IMR-90 (cell line): ENCODE measurements around the gene COPA. TPM values are rescaled to one million over a fixed set of nuclear protein-coding genes. Genes with fewer than 3 reads are reported as not detected.

Experiments used
- ATAC-seq: fragments of 200-7000 bp; cut with Tn5 transposase; 2 replicates; pipeline ENCODE4 v1.9.1; 2020; ENCODE audit warnings: low read depth, mild to moderate bottlenecking, moderate library complexity
- BruUV-seq: library from RNA; stranded (reverse); fragments of 400-500 nt; replicated peaks from 2 replicates; lab custom pipeline; 2021; lab: Mats Ljungman, UMichigan
- CTCF ChIA-PET: fragments of 300-600 bp; formaldehyde crosslinking; extraction: SDS; loops from one replicate; lab custom pipeline; 2021; ENCODE audit warnings: antibody characterized with exemption; lab: Yijun Ruan, JAX
- POLR2A ChIA-PET: fragments of 300-600 bp; sonication (Branson Sonifier 250); formaldehyde crosslinking; loops from one replicate; lab custom pipeline; 2022; ENCODE audit warnings: antibody characterized with exemption; ENCODE audit not compliant: unreplicated experiment; lab: Charles Lee
- DNase-seq: peaks from one replicate; pipeline ENCODE4 v3.0.0; 2013
- H2AFZ ChIP-seq: replicated peaks from 2 replicates; pipeline ENCODE3; 2013; ENCODE audit warnings: low read length, mild to moderate bottlenecking; ENCODE audit not compliant: poor library complexity
- H2AK5ac ChIP-seq: 2 replicates; pipeline ENCODE4 v1.6.1; 2013; ENCODE audit warnings: low read depth, low read length, inconsistent platforms
- H2AK9ac ChIP-seq: replicated peaks from 2 replicates; pipeline ENCODE3; 2013; ENCODE audit warnings: mild to moderate bottlenecking, low read depth, low read length, moderate library complexity; ENCODE audit not compliant: poor library complexity
- H2BK120ac ChIP-seq: 2 replicates; pipeline ENCODE4 v1.6.1; 2013; ENCODE audit warnings: low read depth, low read length, inconsistent platforms
- H2BK15ac ChIP-seq: 3 replicates; pipeline ENCODE4 v1.6.1; 2013; ENCODE audit warnings: low read depth, low read length, inconsistent platforms
- H2BK20ac ChIP-seq: 2 replicates; pipeline ENCODE4 v1.6.1; 2013; ENCODE audit warnings: low read depth, mild to moderate bottlenecking, inconsistent platforms, low read length, moderate library complexity
- H2BK5ac ChIP-seq: 2 replicates; pipeline ENCODE4 v1.6.1; 2013; ENCODE audit warnings: mild to moderate bottlenecking, low read depth, low read length, inconsistent platforms; ENCODE audit not compliant: poor library complexity, severe bottlenecking
- H3K14ac ChIP-seq: replicated peaks from 2 replicates; pipeline ENCODE4 v1.6.1; 2013; ENCODE audit warnings: low read depth, low read length, inconsistent platforms
- H3K18ac ChIP-seq: 2 replicates; pipeline ENCODE4 v1.6.1; 2013; ENCODE audit warnings: low read depth, low read length, control low read depth
- H3K23ac ChIP-seq: 2 replicates; pipeline ENCODE4 v1.6.1; 2013; ENCODE audit warnings: low read depth, low read length, inconsistent platforms
- H3K27ac ChIP-seq: 2 replicates; pipeline ENCODE4 v1.5.1; 2013; ENCODE audit warnings: mild to moderate bottlenecking, control low read depth, low read length; ENCODE audit not compliant: insufficient read depth
- H3K27me3 ChIP-seq: 2 replicates; pipeline ENCODE4 v1.6.1; 2013; ENCODE audit warnings: low read length; ENCODE audit not compliant: control insufficient read depth, insufficient read depth
- H3K36me3 ChIP-seq: 2 replicates; pipeline ENCODE4 v1.6.1; 2013; ENCODE audit warnings: low read length, mixed read lengths; ENCODE audit not compliant: control insufficient read depth, insufficient read depth
- H3K4ac ChIP-seq: 2 replicates; pipeline ENCODE4 v1.6.1; 2013; ENCODE audit warnings: low read depth, low read length, inconsistent platforms
- H3K4me1 ChIP-seq: 2 replicates; pipeline ENCODE4 v1.6.1; 2013; ENCODE audit warnings: low read length, mixed read lengths; ENCODE audit not compliant: control insufficient read depth, insufficient read depth
- H3K4me2 ChIP-seq: 2 replicates; pipeline ENCODE4 v1.6.1; 2013; ENCODE audit warnings: low read depth, mild to moderate bottlenecking, control low read depth, low read length, moderate library complexity
- H3K4me3 ChIP-seq: 2 replicates; pipeline ENCODE4 v1.5.1; 2013; ENCODE audit warnings: low read depth, mild to moderate bottlenecking, control low read depth, low read length, moderate library complexity; ENCODE audit not compliant: insufficient read depth
- H3K56ac ChIP-seq: 2 replicates; pipeline ENCODE4 v1.6.1; 2013; ENCODE audit warnings: low read length, inconsistent platforms; ENCODE audit not compliant: insufficient read depth; ENCODE audit errors: extremely low read depth
- H3K79me1 ChIP-seq, 2 experiments: 2 replicates each; pipeline ENCODE4 v1.6.1; 2013; ENCODE audit warnings: low read length in 2 of 2, inconsistent platforms in 1 of 2, low read depth in 1 of 2
- H3K9ac ChIP-seq: 2 replicates; pipeline ENCODE4 v1.6.1; 2013; ENCODE audit warnings: low read depth, low read length, control low read depth
- H3K9me1 ChIP-seq: 2 replicates; pipeline ENCODE4 v1.6.1; 2013; ENCODE audit warnings: low read length, inconsistent platforms; ENCODE audit not compliant: insufficient read depth
- H3K9me3 ChIP-seq: 2 replicates; pipeline ENCODE4 v1.6.1; 2013; ENCODE audit warnings: low read length; ENCODE audit not compliant: control insufficient read depth, insufficient read depth
- H4K20me1 ChIP-seq: 2 replicates; pipeline ENCODE4 v1.6.1; 2013; ENCODE audit warnings: low read length, inconsistent platforms; ENCODE audit not compliant: insufficient read depth
- H4K5ac ChIP-seq: 2 replicates; pipeline ENCODE4 v1.6.1; 2013; ENCODE audit warnings: mild to moderate bottlenecking, low read depth, low read length, control low read depth
- H4K8ac ChIP-seq, 2 experiments: 2 replicates each; pipeline ENCODE4 v1.6.1; 2013; ENCODE audit warnings: low read depth in 2 of 2, low read length in 2 of 2, control low read depth in 1 of 2, inconsistent platforms in 1 of 2
- H4K91ac ChIP-seq: 2 replicates; pipeline ENCODE4 v1.6.1; 2013; ENCODE audit warnings: low read depth, low read length, inconsistent platforms; ENCODE audit not compliant: insufficient read depth
- CHD1 ChIP-seq: IDR thresholded peaks from 2 replicates; pipeline ENCODE4 v1.6.1; 2012; ENCODE audit warnings: low read depth, low read length, improper control_type of control experiment
- CTCF ChIP-seq: conservative IDR thresholded peaks from 2 replicates; pipeline ENCODE4 v1.5.1; 2012; ENCODE audit warnings: mild to moderate bottlenecking, low read depth, low read length, improper control_type of control experiment
- MAZ ChIP-seq: IDR thresholded peaks from 2 replicates; pipeline ENCODE4 v1.6.1; 2012; ENCODE audit warnings: low read depth, mild to moderate bottlenecking, low read length, improper control_type of control experiment, moderate library complexity, borderline replicate concordance
- MXI1 ChIP-seq: IDR thresholded peaks from 2 replicates; pipeline ENCODE4 v1.6.1; 2012; ENCODE audit warnings: low read depth, mild to moderate bottlenecking, low read length, moderate library complexity, borderline replicate concordance
- NFE2L2 ChIP-seq: fragments of 150-350 bp; IDR thresholded peaks from 2 replicates; pipeline ENCODE4 v1.6.1; 2016; ENCODE audit warnings: low read depth, mild to moderate bottlenecking, low read length
- RAD21 ChIP-seq: IDR thresholded peaks from 2 replicates; pipeline ENCODE4 v1.6.1; 2012; ENCODE audit warnings: low read length, improper control_type of control experiment
- RCOR1 ChIP-seq: IDR thresholded peaks from 2 replicates; pipeline ENCODE4 v1.6.1; 2012; ENCODE audit warnings: mild to moderate bottlenecking, low read length, improper control_type of control experiment; ENCODE audit not compliant: insufficient replicate concordance
- RFX5 ChIP-seq: IDR thresholded peaks from 2 replicates; pipeline ENCODE4 v1.8.0; 2012; ENCODE audit warnings: low read depth, mild to moderate bottlenecking, low read length, moderate library complexity
- SMC3 ChIP-seq: fragments of 150-350 bp; IDR thresholded peaks from 2 replicates; pipeline ENCODE4 v1.6.1; 2016; ENCODE audit warnings: low read depth, mild to moderate bottlenecking, antibody characterized with exemption, low read length, moderate library complexity
- WGBS, 2 experiments: methylation state at CpG; one replicate each; pipeline versions ENCODE4 v1.1.5 to v1.1.7; 2013; ENCODE audit warnings: missing lambda C conversion rate in 2 of 2; ENCODE audit not compliant: insufficient read length in 1 of 2; ENCODE audit errors: extremely low coverage in 2 of 2; 5-methylcytosine and 5-hydroxymethylcytosine counted together
- dilution Hi-C: fragments of 300-500 bp; cut with HindIII; formaldehyde crosslinking; loops from one replicate; pipeline ENCODE4 v1.14.3; 2018; ENCODE audit warnings: low sequenced_read_pairs; ENCODE audit not compliant: unreplicated experiment
- in situ Hi-C: fragments of 300-500 bp; cut with MboI; formaldehyde crosslinking; loops from 3 replicates; pipeline ENCODE4 v1.14.3; 2019; ENCODE audit warnings: low sequenced_read_pairs, inconsistent platforms, mixed read lengths
- intact Hi-C: fragments of 100-400 bp; cut with micrococcal nuclease; formaldehyde crosslinking; loops from 2 replicates; pipeline ENCODE4 v1.10.0; 2022
- polyA plus RNA-seq, 3 experiments: library from polyadenylated mRNA; depleted of rRNA; stranded (reverse); fragments of >200 nt; gene quantifications; 2 replicates each; pipeline ENCODE4 v1.2.3, GENCODE V29; 2012; ENCODE audit warnings: low replicate concordance in 1 of 3
- total RNA-seq: library from RNA; depleted of rRNA; stranded (reverse); fragments of >200 nt; gene quantifications from 2 replicates; pipeline ENCODE4 v1.2.3, GENCODE V29; 2012
- TF ChIP-seq, protein P1 (sequence below): fragments of 150-350 bp; IDR thresholded peaks from 2 replicates; pipeline ENCODE4 v1.6.1; 2016; ENCODE audit warnings: low read depth, mild to moderate bottlenecking, low read length, moderate library complexity, borderline replicate concordance
- TF ChIP-seq, protein P2 (sequence below): fragments of 150-350 bp; IDR thresholded peaks from 2 replicates; pipeline ENCODE4 v1.6.1; 2017; ENCODE audit warnings: mild to moderate bottlenecking, antibody characterized with exemption, low read length, low read depth

COPA gene
- total and polyA plus RNA-seq, 2 of the 4 experiments (the other 2 are of a cell fraction) = 204 to 436 TPM

DNA sequence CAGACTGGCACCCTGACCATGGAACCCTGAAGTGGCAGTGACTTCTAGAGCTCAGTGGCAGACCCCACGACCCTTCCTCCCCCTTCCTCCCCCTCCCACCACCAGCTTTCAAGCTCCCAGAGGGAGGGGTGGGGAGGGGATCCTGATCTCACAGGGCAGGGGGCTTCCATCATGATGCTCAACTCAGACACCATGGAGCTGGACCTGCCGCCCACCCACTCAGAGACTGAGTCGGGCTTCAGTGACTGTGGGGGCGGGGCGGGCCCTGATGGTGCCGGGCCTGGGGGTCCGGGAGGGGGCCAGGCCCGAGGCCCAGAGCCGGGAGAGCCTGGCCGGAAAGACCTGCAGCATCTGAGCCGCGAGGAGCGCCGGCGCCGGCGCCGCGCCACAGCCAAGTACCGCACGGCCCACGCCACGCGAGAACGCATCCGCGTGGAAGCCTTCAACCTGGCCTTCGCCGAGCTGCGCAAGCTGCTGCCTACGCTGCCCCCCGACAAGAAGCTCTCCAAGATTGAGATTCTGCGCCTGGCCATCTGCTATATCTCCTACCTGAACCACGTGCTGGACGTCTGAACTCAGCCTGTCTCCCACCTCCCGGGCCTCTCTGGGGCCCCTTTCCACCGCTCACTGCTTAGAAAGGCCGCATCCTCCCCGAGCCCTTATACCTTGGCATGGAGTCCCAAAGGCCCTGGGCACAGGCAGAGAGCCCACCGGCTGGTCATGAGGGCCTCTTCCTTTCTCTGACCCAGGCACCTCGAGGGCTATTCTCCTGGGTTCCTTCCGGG is 27.7 kb upstream of the COPA start:
- dilution Hi-C loops = no loop called here
- Histone ChIP-seq H2BK20ac (no peak overlapping the region), H4K20me1 (no peaks in the 10 kb centered on the region), H3K79me1 (no peaks in the 10 kb centered on the region), H2AFZ (peak overlapping the region; percentile 23), H3K56ac (no peak overlapping the region), H2AK5ac (no peak overlapping the region), H2BK120ac (no peak overlapping the region), H3K27me3 (peaks cover 6% of the 10 kb centered on the region; the same call in 1 of the 2 replicates), H3K14ac (no peak overlapping the region), H3K4me3 (no peak overlapping the region), H2AK9ac (no peak overlapping the region), H3K9me3 (no peaks in the 10 kb centered on the region), H3K36me3 (no peaks in the 10 kb centered on the region), H3K9me1 (no peaks in the 10 kb centered on the region), H3K4me1 (no peaks in the 10 kb centered on the region), H2BK5ac (no peak overlapping the region), H2BK15ac (no peak overlapping the region), H4K5ac (no peak overlapping the region), H3K18ac (no peak overlapping the region), H3K4me2 (no peak overlapping the region), H3K9ac (no peak overlapping the region), H3K4ac (no peak overlapping the region), H3K23ac (no peak overlapping the region), H3K27ac (no peak overlapping the region), H4K8ac (no peak overlapping the region), H4K91ac (no peak overlapping the region)
- WGBS, 2 experiments = 57% methylated on average over 27 of the region's 42 CpGs; no CpG with 5 or more reads in 1 of the 2 experiments
- no TSS peak for BruUV-seq
- intact Hi-C loops = loop anchor here (10.0 kb wide), 1 partner anchor 426 kb away; the partner anchor contains the start of gene IGSF9
- no peak for TF ChIP-seq CHD1
- TF ChIP-seq NFE2L2 = no peak
- no peak for TF ChIP-seq SMC3
- TF ChIP-seq, protein P1, sequence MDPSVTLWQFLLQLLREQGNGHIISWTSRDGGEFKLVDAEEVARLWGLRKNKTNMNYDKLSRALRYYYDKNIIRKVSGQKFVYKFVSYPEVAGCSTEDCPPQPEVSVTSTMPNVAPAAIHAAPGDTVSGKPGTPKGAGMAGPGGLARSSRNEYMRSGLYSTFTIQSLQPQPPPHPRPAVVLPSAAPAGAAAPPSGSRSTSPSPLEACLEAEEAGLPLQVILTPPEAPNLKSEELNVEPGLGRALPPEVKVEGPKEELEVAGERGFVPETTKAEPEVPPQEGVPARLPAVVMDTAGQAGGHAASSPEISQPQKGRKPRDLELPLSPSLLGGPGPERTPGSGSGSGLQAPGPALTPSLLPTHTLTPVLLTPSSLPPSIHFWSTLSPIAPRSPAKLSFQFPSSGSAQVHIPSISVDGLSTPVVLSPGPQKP = no peak
- no peak for TF ChIP-seq RFX5
- no peak for TF ChIP-seq CTCF
- no peak for TF ChIP-seq RCOR1
- TF ChIP-seq RAD21 = no peak
- TF ChIP-seq, protein P2, sequence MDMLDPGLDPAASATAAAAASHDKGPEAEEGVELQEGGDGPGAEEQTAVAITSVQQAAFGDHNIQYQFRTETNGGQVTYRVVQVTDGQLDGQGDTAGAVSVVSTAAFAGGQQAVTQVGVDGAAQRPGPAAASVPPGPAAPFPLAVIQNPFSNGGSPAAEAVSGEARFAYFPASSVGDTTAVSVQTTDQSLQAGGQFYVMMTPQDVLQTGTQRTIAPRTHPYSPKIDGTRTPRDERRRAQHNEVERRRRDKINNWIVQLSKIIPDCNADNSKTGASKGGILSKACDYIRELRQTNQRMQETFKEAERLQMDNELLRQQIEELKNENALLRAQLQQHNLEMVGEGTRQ = no peak
- TF ChIP-seq MXI1 = no peak
- TF ChIP-seq MAZ = no peak
- no peak for DNase-seq
- ATAC-seq = no peak
- in situ Hi-C loops = loop anchor here (10.0 kb wide), 1 partner anchor 436 kb away; no protein-coding TSS in a partner anchor
- ChIA-PET CTCF (no interaction called here), POLR2A (no interaction called here)
